ENCODE data around the gene PANK2. TPM values are rescaled to one million over a fixed set of nuclear protein-coding genes. Genes with fewer than 3 reads are reported as not detected.
"Not testable (repeated sequence)": the region's sequence is repeated elsewhere in the genome, so short reads cannot be mapped to it uniquely, and the experiment has no call there.

PANK2 gene
- total RNA-seq, 1 experiment from 2014 or later: 50.8 TPM

DNA sequence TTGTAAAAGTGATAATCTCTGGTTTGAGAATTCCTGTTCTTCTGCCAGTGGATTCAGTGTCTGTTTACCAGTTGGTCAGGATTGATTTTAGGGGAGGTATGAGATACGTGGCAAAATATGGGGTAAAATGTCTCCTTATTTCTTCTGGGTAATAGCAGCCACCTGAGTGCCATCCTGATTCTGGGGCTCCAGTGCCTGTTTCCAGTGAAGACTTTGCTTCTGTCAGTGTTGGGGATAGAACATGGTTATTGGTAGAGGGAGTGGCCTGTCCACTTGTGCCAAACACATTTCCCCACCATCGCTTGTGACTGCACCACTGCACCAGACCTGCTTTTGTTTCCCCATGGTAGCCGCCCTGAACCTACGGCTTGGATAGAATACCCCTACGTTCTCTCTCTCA, 15.7 kb downstream of the PANK2 start:
- BruUV-seq (replicated peaks): no TSS peak
- peaks cover 19% of the 10 kb centered on the region for H3K36me3 ChIP-seq (ENCODE audit: low read depth, low read length)
- H3K79me2 ChIP-seq (ENCODE audit: low read length): peaks cover 99% of the 10 kb centered on the region
- intact Hi-C loops (cut with micrococcal nuclease): no loop called here
- H3K9me2 ChIP-seq (replicated peaks; ENCODE audit: low read length): no peaks in the 10 kb centered on the region
- no peaks in the 10 kb centered on the region for H3K27me3 ChIP-seq (ENCODE audit: low read length)
- H3K27ac ChIP-seq (ENCODE audit: low read length): no peak overlapping the region
- ChIA-PET POLR2A (ENCODE audit: unreplicated experiment) (no interaction called here), CTCF (no interaction called here)
- H3K9ac ChIP-seq (ENCODE audit: low read length): no peak overlapping the region
- H3K9me3 ChIP-seq (ENCODE audit: low read length): no peaks in the 10 kb centered on the region
- no peak overlapping the region for H3K4me3 ChIP-seq (ENCODE audit: low read length)
- no peak overlapping the region for H3K4me2 ChIP-seq (ENCODE audit: low read length)
- H2AFZ ChIP-seq (ENCODE audit: low read length): no peak overlapping the region
- H4K20me1 ChIP-seq (ENCODE audit: low read length): peaks cover 67% of the 10 kb centered on the region
- H3F3A ChIP-seq (ENCODE audit: low read length, unreplicated experiment): peaks cover 7% of the 10 kb centered on the region
- DNase-seq: no peak
- no peak for ATAC-seq
- TF ChIP-seq EZH2phosphoT487 (IDR thresholded peaks at IDR 0.05; ENCODE audit: borderline replicate concordance, low read length) (no peak), EZH2 (IDR thresholded peaks at IDR 0.05; ENCODE audit: low read length, unreplicated experiment) (no peak)
- TF ChIP-seq, protein P1, sequence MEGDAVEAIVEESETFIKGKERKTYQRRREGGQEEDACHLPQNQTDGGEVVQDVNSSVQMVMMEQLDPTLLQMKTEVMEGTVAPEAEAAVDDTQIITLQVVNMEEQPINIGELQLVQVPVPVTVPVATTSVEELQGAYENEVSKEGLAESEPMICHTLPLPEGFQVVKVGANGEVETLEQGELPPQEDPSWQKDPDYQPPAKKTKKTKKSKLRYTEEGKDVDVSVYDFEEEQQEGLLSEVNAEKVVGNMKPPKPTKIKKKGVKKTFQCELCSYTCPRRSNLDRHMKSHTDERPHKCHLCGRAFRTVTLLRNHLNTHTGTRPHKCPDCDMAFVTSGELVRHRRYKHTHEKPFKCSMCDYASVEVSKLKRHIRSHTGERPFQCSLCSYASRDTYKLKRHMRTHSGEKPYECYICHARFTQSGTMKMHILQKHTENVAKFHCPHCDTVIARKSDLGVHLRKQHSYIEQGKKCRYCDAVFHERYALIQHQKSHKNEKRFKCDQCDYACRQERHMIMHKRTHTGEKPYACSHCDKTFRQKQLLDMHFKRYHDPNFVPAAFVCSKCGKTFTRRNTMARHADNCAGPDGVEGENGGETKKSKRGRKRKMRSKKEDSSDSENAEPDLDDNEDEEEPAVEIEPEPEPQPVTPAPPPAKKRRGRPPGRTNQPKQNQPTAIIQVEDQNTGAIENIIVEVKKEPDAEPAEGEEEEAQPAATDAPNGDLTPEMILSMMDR (conservative IDR thresholded peaks at IDR 0.05; ENCODE audit: low read depth, low read length): no peak
- H3K4me1 ChIP-seq (ENCODE audit: insufficient read depth, low read length): 0 out of 2 replicates have a peak, but pooled peaks cover 4% of the 10 kb centered on the region

DNA sequence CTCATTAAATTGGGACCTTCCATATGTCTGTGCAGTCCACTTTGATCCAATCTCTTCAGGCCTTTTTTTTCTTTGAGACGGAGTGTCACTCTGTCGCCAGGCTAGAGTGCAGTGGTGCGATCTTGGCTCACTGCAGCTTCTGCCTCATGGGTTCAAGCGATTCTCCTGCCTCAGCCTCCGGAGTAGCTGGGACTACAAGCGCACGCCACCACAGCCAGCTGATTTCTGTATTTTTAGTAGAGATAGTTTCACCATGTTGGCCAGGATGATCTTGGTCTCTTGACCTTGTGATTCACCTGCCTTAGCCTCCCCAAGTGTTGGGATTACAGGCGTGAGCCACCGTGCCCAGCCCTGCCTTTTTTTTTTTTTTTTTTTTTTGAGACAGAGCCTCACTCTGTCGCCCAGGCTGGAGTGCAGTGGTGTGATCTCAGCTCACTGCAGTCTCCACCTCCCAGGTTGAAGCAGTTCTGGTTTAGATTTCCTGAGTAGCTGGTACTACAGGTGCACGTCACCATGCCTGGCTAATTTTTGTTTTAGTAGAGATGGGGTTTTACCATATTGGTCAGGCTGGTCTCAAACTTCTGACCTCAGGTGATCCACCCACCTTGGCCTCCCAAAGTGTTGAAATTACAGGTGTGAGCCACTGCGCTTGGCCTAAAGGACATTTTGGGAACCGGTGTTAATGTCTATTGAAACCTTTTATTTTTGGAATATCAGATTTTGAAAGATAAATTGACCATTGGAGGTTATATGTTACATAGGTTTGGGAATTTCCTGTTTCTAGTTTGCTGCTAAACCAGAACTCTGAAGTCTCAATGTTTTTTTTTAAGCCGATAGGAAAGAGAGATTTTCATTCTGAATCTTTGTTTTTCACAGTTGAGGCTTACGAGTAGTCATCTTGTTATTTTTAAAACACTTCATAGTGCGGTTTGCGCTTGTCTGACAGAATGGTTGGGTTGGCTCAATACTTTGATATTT, 17.8 kb downstream of the PANK2 start:
- H3K27ac ChIP-seq (ENCODE audit: low read length); CTCF ChIA-PET; H2AFZ ChIP-seq (ENCODE audit: low read length); POLR2A ChIA-PET (ENCODE audit: unreplicated experiment); H3K4me1 ChIP-seq (ENCODE audit: insufficient read depth, low read length); intact Hi-C loops (cut with micrococcal nuclease); H3K9ac ChIP-seq (ENCODE audit: low read length); ATAC-seq; DNase-seq; H3F3A ChIP-seq (ENCODE audit: low read length, unreplicated experiment); H3K4me3 ChIP-seq (ENCODE audit: low read length); H3K9me3 ChIP-seq (ENCODE audit: low read length); H3K4me2 ChIP-seq (ENCODE audit: low read length); H3K27me3 ChIP-seq (ENCODE audit: low read length); BruUV-seq (replicated peaks); H3K9me2 ChIP-seq (replicated peaks; ENCODE audit: low read length): not testable (repeated sequence)
- H3K79me2 ChIP-seq (ENCODE audit: low read length): peaks cover 97% of the 10 kb centered on the region
- peaks cover 57% of the 10 kb centered on the region for H4K20me1 ChIP-seq (ENCODE audit: low read length)
- peaks cover 36% of the 10 kb centered on the region for H3K36me3 ChIP-seq (ENCODE audit: low read depth, low read length)

DNA sequence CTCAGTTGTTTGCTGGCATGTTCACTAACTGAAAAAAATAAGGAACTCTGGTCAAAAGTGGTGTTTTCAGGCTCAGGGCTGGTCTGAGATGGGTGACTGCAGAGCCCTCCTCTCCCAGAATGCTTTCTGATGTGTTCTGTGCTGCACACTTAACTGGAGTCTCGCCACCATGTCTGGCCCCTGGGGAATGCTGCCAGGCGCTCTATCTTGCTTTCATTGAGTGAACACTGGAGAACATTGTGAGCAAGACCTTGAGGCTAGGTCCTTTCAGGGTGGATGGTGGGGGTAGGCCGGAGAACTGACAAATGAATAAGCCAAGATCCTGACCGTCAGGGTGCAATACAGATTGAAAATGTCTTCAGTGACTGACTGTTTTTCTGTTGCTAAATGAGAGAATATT, 19.5 kb downstream of the PANK2 start:
- TF ChIP-seq EZH2phosphoT487 (IDR thresholded peaks at IDR 0.05; ENCODE audit: borderline replicate concordance, low read length) (no peak), EZH2 (IDR thresholded peaks at IDR 0.05; ENCODE audit: low read length, unreplicated experiment) (no peak)
- Histone ChIP-seq H3K4me3 (ENCODE audit: low read length) (no peak overlapping the region), H3K9ac (ENCODE audit: low read length) (no peak overlapping the region), H3K9me2 (replicated peaks; ENCODE audit: low read length) (no peaks in the 10 kb centered on the region), H3K36me3 (ENCODE audit: low read depth, low read length) (peaks cover 49% of the 10 kb centered on the region), H3K79me2 (ENCODE audit: low read length) (peaks cover 92% of the 10 kb centered on the region), H3K27ac (ENCODE audit: low read length) (no peak overlapping the region), H3K9me3 (ENCODE audit: low read length) (no peaks in the 10 kb centered on the region), H3K4me2 (ENCODE audit: low read length) (no peak overlapping the region), H3K27me3 (ENCODE audit: low read length) (no peaks in the 10 kb centered on the region), H3F3A (ENCODE audit: low read length, unreplicated experiment) (peaks cover 7% of the 10 kb centered on the region), H3K4me1 (ENCODE audit: insufficient read depth, low read length) (no peaks in the 10 kb centered on the region), H2AFZ (ENCODE audit: low read length) (no peak overlapping the region), H4K20me1 (ENCODE audit: low read length) (peaks cover 48% of the 10 kb centered on the region)
- intact Hi-C loops (cut with micrococcal nuclease): no loop called here
- BruUV-seq (replicated peaks): TSS peak; percentile 20
- CTCF ChIA-PET: no interaction called here
- POLR2A ChIA-PET (ENCODE audit: unreplicated experiment): no interaction called here
- DNase-seq: no peak
- no peak for ATAC-seq

Data from PC-3 (cell line).